HG02623 (cell line): ENCODE data around the gene NECTIN4.
"Not testable (repeated sequence)": the region's sequence is repeated elsewhere in the genome, so short reads cannot be mapped to it uniquely, and the experiment has no call there.

ENCODE experiments used
- ATAC-seq: cut with Tn5 transposase; IDR thresholded peaks from one replicate; pipeline ENCODE4 v1.9.1; 2021; ENCODE audit warnings: moderate library complexity; ENCODE audit not compliant: unreplicated experiment

Gene NECTIN4

DNA sequence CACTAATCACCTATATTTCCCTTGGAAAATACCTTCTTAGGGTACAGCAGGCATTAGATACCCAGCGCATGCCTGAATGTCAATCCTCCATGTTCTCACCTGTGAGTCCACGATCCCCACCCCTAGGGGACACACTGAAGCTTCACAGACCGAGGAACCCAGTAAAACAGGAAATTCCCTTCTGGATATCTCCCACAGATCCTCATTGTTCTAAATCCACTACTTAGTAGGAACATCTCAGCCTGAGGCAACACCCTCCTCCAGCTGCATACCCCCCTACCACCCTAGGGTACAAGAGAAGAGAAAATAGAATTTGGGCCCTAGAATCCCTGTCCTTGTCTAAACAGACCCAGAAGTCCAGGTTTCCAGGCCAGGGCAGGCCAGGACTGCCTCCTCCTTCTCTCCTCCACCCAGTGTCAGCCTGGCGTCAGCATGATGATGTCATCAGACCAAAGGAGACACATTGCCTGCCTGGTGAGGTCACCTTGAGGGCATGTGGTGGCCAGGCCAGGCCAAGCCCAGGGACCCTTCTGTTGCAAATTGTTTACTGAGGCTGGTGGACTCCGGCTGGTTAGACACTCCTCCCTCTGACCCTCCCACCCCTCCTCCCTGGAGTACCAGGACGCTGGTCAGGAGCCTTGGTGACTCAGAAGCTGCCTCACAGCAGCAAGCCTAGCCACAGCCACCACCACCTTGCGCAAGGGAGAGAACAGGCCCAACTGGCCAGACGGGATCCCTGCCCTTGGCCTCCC, 6.2 kb downstream of the NECTIN4 start:
- ATAC-seq, result no peak

DNA sequence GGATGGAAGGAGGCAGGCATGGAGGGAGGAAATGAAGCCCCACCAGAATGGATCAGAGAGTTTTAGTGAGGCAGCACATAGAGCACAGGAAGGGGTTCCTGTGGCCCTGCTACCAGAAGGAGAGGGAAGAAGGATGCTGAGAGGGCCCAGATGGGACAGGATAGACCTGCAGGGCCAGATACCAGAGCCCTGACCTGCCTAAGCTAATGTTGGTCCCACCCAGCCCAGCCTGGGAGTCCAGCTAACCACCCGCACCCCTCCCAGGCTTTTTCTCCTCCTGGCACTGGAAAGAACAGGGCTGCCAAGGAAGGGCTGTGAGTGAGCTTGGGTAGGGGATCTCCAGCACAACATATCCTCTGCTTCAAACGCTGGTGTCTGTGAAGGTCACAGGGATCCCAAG, 6.9 kb downstream of the NECTIN4 start:
- no peak for ATAC-seq

DNA sequence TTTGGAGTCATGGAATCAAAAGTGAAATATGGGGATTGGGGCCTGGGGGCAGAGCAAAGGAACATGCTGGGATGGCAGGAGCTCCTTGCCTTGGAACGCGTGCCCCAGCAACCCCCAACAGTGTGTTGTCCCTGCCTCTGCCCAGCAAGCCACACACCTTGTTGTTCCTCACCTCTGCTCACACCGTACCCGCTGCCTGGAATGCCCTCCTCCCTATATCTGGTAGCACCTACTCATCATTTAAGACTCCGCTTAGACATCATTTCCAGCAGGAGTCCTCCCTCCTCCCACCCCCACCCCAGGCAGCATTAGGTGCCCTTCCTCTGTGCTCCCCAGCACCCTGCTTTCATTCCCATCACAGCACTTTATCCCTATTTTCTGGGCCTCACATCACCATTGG, 7.8 kb downstream of the NECTIN4 start:
- ATAC-seq, result no peak

DNA sequence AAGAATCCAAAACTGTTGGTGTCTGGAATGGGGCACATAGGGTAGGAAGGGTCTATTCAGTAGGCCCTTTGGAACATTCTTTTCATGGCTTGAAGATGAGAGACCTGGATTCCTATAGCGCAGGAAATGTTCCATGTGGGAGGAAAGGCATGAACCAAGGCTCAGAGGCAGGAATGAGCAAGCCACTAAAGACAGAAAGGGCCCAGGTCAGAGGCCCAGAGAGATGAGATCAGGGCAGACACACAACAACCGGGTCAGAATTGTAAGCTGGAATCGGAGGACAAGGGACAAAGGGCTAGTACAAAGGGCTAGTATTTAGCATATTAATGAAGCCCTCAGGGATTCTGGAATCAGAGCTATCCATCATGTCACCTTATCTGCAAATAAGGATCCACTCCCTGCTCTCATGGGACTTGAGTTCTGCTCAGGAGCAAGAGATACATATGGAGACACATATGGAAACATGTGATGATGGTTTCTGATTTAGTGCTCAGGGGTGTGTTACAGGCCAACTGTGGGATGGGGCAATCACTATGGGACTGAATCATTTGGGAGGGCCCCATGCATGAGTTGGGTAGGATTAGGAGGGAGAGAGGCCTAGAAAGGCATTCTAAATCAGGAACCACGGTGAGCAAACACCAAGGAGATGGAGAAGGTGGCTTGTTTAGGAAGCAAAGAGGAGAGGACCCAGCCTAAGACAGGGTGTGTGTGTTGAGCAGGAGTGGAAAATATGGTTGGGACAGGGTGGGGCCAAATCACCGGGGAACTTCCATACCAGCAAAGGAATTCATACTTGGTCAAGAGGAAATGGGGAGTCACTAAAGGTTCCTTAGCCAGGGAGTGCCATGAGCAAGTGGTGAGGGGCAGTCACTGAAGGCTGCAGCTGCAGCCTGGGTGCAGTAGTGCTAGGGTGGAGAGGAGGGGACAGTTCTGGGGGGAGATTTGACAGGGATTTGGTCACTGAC, 8.6 kb downstream of the NECTIN4 start:
- no peak for ATAC-seq

DNA sequence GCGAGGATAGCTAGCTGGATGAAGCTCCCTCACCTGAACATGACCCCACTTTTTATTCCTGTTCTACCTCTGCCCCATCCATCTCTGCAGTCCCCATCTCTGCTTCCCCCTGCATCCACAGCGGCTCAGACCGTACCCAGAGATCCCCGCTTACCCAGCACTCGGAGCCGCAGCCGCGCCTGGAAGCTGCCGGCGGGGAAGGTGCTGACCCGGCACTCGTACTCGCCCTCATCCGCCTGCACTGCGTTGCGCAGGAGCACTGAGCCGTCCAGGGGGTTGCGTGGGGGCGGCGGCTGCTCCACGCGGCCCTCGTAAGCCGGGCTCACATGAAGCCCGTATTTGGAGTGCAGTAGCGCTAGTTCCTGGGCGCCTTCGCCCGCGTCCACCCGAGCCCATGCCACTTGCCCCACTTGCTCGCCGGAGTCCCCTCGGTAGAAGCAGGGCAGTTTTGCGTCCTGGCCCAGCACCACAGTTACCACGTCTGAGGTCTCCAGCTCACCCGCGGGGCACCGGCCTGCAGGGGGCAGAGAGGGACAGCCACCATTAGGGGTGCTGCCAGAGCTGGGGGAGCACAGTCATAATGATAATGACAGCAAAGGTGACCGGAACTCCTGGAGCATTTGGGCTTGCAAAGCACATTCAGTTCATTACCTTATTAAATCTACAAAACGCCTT, 9.8 kb downstream of the NECTIN4 start:
- ATAC-seq, result no peak

DNA sequence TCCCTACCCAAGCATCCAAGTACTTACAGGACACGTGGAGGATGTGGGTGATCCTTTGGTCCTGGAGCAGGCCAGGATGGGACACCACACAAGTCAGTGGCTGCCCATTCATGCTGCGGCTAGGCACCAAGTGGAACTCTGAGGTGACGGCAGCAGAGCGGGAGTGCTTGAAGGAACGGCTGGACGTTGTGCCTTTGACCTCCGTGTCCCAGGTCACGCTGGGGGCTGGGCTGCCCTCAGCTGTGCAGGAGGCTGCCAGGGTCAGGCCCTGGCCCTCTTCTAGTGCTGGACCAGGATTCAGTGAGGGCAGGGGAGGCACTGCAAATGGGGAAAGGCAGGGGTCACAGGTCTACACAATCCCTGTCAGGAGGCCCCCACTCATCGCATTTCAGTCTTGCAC, 11.9 kb downstream of the NECTIN4 start:
- ATAC-seq, result no peak

DNA sequence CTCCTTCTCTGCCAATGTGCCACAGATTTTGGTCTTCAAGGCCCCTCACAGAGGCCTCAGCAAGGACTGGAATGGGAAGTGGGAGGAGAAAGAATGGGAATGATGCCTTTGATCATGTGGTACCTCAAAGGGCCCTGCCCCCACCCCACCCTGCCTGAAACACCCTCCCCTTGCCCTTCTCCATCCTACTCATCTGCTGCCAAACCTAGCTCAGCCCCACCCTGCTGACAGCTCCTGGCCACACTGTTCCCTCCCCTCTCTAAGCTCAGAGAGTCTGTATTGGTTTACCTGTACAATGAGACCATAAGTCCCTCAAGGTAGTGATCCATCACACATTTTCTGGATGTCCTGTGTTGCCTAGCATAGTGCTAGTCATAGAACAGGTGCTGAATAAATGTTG, 12.9 kb downstream of the NECTIN4 start:
- ATAC-seq, result no peak

DNA sequence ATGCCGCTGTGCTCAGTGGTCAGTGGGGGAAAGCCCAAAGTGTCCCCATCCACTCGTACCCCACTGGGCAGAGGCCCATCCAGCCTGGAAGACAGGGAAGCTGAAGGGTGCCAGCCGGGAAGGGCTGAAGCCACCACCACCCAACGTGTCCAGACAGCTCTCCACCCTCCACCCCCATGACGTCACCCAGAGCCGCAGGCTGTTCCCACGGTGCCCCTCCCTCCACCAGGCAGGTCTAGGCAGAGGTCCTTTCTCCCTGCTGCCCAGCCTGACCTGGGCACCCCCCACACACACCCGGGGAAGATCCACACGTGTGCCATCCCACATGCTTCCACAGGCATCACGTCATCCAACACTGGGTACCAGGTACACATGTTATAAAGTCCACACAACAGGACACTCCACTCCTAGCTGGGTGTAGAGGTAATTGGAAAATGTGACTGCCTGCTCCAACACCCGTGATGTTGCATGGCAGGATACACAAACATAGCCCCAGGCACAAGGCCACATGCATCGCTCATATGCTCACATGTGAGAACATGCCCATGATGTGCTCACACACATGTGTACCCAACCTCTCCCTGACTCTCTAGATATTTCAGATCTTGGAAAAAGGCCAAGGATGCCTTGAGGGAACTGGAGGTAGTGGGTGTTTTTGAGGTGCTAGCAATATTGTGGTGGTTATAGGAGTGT, 14.5 kb downstream of the NECTIN4 start:
- ATAC-seq, result no peak

DNA sequence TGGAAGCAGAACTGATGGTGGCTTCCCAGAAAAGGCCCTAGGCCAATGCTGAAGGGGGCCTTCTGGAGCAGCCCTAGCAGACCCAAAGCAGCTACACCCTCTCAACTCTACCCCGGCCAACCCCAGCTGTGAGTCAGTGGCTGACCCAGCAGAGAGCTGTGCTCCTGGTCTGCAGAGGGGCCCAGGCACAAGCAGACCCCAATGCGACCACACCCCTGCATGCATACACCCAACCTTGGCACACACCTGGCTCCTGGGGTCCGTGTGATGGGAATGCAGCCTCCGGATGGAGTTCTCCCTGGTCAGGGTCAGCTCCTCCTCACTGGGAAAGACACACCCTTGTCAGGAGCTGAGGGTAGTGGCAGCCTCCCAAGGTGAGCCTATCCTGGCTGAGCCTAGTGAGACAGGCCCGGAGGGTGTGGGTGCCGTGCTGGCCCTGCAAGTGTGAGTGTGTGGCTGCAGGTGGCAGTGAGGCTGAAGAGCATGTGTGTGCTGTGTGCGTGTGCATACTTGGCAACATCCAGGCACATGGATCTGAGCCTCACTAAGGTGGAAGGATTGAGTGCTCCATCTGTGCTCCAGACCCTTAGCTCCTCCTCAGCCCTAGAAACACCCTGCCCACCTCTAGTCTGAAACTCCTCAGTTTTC, 15.8 kb downstream of the NECTIN4 start:
- no peak for ATAC-seq

DNA sequence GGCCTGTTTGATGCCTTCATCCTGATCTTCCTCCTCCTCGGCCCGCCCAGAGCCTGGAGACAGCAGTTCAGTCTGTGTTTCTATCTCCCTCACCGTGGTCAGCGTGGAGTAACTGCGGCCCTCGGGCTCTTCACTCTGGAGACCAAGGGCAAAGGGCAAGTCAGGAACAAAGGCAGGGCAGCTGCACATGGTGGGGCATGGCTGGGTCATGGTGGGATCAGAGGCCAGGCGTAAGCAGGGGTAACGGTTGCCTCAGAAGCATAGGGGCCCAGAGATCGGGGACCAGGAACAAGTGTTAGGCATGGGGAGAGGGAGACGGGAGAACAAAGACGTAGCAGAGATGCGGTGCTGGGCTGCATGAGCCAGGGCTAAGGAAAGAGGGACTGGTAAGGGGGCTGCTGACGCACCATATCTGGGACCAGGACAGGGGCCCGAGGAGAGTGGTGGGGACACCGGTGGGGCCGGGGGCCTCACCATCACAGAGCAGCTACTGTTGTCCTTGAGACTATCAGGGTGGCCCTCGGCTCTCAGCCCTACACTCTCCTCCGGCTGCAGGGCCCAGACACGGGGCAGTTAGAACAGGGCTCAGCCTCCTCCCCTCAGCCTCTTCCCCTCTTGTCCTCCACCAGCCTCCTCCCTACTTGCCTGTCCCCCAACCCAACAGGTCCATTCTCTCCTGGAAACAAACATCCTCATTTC, 16.5 kb downstream of the NECTIN4 start:
- no peak for ATAC-seq

DNA sequence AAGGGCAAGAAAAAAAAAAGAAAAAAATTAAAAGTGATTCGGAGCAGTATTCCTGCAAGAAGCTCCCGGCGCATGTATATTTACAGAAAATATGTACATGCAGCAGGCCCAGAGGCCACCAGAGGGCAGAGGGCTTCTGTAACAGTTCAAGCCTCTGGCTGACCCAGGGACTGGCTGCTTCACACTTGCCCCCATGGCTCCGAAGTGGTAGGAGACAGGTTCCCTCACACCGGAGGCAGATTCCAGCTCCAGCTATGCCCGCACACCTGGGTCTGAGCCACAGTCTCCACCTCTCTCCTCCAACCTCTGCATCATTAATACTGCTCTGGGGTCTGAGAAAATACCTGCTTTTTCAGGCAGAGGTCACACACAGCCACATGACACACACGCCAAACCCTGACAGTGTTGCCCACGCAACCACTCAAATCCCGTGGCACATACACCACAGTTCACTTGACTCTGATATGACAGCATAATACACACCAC, 17.4 kb downstream of the NECTIN4 start:
- ATAC-seq, result no peak

DNA sequence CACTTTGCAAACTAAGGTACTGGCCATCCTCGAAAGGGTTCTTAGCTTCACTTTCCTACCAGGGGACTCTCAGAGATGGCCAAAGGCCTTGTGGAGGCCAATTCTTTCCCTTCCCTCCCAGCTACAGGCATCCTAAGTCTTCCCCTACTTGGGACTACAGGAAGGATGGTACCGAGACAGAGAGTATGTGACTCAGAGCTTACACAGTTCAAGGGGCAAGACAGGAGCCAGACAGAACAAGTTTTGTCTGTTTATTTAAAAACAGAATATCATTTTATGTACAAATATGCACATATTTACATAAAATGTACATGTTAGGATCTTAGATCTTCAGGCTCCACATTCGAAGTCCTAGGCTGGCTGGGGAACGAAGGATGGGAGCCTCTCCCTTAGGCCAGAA, 18.6 kb downstream of the NECTIN4 start:
- no peak for ATAC-seq

DNA sequence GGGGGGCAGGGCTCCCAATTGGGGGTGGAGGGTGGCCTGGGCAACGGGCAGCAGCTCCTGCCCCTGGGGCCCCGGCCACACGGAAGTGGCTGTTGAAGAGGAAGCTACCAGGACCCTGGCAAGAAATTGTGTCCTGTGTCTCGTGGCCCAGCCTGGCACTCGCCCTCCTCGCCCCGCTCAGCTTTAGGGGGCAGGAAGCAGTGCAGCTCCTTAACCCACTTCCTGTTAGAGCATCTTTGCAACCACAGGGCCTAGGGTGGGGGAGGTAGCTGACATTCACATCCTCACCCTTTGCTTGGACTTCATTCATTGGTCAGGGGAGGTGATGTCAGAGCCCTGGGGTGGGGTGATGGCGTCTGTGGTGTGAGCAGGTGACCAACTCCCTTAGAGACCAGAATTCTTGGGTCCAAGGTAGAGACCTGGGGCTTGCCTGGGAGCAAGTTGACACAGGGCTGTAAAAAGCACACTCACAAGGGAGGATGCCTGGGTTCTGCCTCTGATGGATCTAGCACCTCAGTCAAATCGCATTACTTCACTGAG, 19.6 kb downstream of the NECTIN4 start, which contains the start of gene ARHGAP30:
ARHGAP30 (minus strand) TSS at position 161 of the 540 bp plus-strand sequence. CDS start 267 bp downstream, outside the sequence.
- ATAC-seq, result peak; percentile 66

DNA sequence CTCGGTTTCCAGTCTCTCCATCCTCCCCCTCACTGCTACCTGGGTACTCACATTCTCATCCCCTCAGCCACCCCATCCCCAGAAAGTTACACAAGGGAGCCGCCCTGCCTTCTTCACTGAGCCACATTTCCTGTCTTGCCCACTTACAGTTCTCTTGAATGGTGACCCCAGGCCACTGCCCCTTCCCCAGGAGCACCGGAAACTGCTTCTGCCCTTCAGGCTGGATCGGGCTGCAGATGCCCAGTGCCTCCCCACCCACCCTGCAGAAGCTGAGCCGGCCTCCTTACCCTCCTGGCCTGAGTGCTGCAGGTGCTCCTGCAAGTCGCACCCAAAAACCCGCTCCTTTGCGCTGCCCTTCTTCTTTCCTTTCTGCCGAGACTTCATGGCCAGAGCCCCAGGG, 20.1 kb downstream of the NECTIN4 start:
- ATAC-seq, result no peak

DNA sequence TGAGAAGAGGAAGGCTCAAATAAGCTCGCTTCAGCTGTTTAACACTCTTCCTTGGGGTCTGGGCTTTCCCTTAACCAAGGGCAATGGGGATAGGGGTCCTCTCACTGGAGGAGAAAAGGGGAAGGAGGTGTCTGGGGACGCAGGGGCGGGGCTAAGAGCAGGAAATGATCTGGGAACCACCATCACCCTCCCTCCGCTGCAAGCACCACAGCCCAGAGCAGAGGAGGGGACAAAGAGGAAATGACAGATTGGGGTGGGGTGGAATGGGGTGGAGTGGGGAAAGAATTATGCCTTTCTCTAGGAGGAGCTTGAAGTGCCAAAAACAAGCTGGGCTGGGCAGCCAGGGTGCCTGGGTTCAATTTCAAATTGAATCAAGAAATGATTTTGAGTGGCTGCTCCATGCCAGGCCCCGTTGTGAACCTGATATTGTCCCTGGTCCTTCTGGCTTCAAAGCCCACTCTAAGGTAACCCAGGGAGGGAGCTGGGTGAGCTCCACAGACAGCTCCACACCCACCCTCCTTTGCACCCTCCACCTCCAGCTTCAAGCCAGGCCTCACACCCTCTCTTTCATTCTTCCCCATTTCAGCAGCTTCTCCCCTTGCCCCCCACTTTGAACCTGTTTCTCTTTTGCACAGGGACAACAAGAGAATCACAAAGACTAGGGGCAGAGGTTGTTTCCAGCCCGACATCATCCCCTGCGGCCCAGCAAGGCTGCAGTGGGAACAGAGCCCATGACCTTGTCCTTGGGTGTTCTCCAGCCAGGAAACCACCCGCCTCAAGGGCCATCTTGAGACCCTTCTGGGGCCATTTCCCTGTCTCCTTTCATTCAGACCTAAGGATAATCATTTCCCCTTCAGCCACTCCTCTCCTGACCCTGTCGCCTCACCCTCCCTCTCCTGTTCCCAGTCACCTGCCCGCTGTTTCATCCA, 20.8 kb downstream of the NECTIN4 start:
- peak; percentile 45 for ATAC-seq

DNA sequence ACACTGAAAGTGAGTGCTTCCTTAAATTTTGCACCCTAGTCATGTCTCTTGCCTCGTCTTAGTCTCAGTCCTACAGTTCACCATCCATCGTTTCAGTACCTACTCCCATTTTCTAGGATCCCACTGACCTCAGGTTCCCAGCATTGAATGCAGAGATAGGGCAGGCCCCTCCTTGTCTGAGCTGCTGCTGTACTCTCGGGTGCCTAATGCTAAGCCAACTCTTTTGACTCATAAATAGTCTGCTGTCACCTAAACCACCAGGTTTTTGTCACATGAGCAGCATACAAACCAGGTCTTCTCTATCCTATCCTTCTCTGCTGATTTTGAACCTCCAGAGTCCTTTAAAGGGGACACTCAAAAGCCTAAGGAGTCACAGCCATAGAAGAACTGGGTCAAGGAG, 22.7 kb downstream of the NECTIN4 start:
- no peak for ATAC-seq

DNA sequence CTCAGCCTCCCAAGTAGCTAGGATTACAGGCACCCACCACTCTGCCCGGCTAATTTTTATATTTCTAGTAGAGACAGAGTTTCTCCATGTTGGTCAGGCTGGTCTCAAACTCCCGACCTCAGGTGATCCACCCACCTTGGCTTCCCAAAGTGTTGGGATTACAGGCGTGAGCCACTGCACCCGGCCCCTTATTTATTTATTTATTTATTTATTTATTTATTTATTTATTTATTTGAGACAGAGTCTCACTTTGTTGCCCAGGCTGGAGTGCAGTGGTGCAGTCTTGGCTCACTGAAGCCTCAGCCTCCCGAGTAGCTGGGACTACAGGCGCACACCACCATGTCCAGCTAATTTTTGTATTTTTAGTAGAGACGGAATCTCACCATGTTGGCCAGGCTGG, 23.7 kb downstream of the NECTIN4 start:
- ATAC-seq, result not testable (repeated sequence)

DNA sequence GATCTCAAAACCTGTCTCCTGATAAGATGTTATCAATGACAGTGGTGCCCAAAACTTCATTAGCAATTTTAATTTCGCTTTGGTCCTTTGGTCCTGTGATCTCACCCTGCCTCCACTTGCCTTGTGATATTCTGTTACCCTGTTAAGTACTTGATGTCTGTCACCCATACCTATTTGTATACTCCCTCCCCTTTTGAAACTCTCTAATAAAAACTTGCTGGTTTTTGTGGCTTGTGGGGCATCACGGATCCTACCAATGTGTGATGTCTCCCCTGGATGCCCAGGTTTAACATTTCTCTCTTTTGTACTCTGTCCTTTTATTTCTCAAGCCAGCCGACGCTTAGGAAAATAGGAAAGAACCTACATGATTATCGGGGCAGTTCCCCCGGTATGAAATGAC, 25.4 kb downstream of the NECTIN4 start:
- ATAC-seq, result not testable (repeated sequence)
